WTC11 (cell line): Measurements from ENCODE around the gene TAF7L. TPM values are rescaled to one million over a fixed set of nuclear protein-coding genes. Genes with fewer than 3 reads are reported as not detected.

Experiments used
- ATAC-seq: fragments of 200-7000 bp; cut with Tn5 transposase; 2 replicates; pipeline ENCODE4 v1.10.0; 2021; ENCODE audit warnings: mild to moderate bottlenecking, moderate library complexity
- CTCF ChIA-PET: fragments of 300-600 bp; sonication (Branson Sonifier 250); formaldehyde crosslinking; loops from one replicate; lab custom pipeline; 2021; ENCODE audit warnings: antibody characterized with exemption; lab: Charles Lee
- POLR2A ChIA-PET: fragments of 350-600 bp; sonication (Branson Sonifier 250); formaldehyde crosslinking; loops from one replicate; lab custom pipeline; 2021; ENCODE audit warnings: antibody characterized with exemption; lab: Charles Lee
- DNase-seq: peaks from one replicate; pipeline ENCODE4 v3.0.0; 2021; ENCODE audit warnings: low spot score
- H3K27ac Mint-ChIP-seq: 2 replicates; pipeline ENCODE4 v1.8.0; 2021; ENCODE audit warnings: mixed read lengths
- H3K27me3 Mint-ChIP-seq: 2 replicates; pipeline ENCODE4 v1.8.0; 2021; ENCODE audit warnings: low read depth, mild to moderate bottlenecking, moderate library complexity, mixed read lengths
- H3K36me3 Mint-ChIP-seq: 2 replicates; pipeline ENCODE4 v1.8.0; 2021; ENCODE audit warnings: mixed read lengths
- H3K4me1 Mint-ChIP-seq: 2 replicates; pipeline ENCODE4 v1.8.0; 2022; ENCODE audit warnings: mixed read lengths
- H3K4me3 Mint-ChIP-seq: 2 replicates; pipeline ENCODE4 v1.8.0; 2021; ENCODE audit warnings: mild to moderate bottlenecking, moderate library complexity, mixed read lengths
- H3K9me3 Mint-ChIP-seq: 2 replicates; pipeline ENCODE4 v1.8.0; 2021; ENCODE audit warnings: mixed read lengths
- CBFB ChIP-seq: sonication (generic); formaldehyde crosslinking; IDR thresholded peaks from 2 replicates; pipeline ENCODE4 v1.8.1; 2022; ENCODE audit warnings: mild to moderate bottlenecking, low read depth, missing genetic modification reagents
- CREM ChIP-seq: sonication (generic); formaldehyde crosslinking; IDR thresholded peaks from 2 replicates; pipeline ENCODE4 v1.8.1; 2022; ENCODE audit warnings: mild to moderate bottlenecking, missing genetic modification reagents, moderate library complexity
- ELF4 ChIP-seq: sonication (generic); formaldehyde crosslinking; IDR thresholded peaks from 2 replicates; pipeline ENCODE4 v1.8.1; 2022; ENCODE audit warnings: low read depth, mild to moderate bottlenecking, moderate library complexity, missing genetic modification reagents
- ESRRA ChIP-seq: sonication (generic); formaldehyde crosslinking; IDR thresholded peaks from 2 replicates; pipeline ENCODE4 v1.8.1; 2022; ENCODE audit warnings: mild to moderate bottlenecking, missing genetic modification reagents, borderline replicate concordance
- GRHL2 ChIP-seq: fragments of 250-450 bp; sonication (Bioruptor Pico); IDR thresholded peaks from 2 replicates; pipeline ENCODE4 v1.8.0; 2022; ENCODE audit warnings: mild to moderate bottlenecking, moderate library complexity; ENCODE audit not compliant: insufficient replicate concordance, severe bottlenecking
- IRF2 ChIP-seq: sonication (generic); formaldehyde crosslinking; IDR thresholded peaks from 2 replicates; pipeline ENCODE4 v1.8.0; 2022; ENCODE audit warnings: low read depth, missing genetic modification reagents, borderline replicate concordance
- MXD4 ChIP-seq: fragments of 250-450 bp; sonication (Bioruptor Pico); IDR thresholded peaks from 2 replicates; pipeline ENCODE4 v1.8.0; 2021; ENCODE audit warnings: mild to moderate bottlenecking, moderate library complexity, borderline replicate concordance
- RELA ChIP-seq: sonication (generic); formaldehyde crosslinking; IDR thresholded peaks from 2 replicates; pipeline ENCODE4 v1.8.1; 2022; ENCODE audit warnings: missing genetic modification reagents, mild to moderate bottlenecking, borderline replicate concordance
- SOX15 ChIP-seq: fragments of 250-450 bp; sonication (Bioruptor Pico); IDR thresholded peaks from 2 replicates; pipeline ENCODE4 v1.9.0; 2021; ENCODE audit warnings: mild to moderate bottlenecking
- ZBTB21 ChIP-seq: sonication (generic); formaldehyde crosslinking; IDR thresholded peaks from 2 replicates; pipeline ENCODE4 v1.8.1; 2023; ENCODE audit warnings: mild to moderate bottlenecking, missing genetic modification reagents, borderline replicate concordance
- ZNF219 ChIP-seq: sonication (generic); formaldehyde crosslinking; IDR thresholded peaks from 2 replicates; pipeline ENCODE4 v1.8.0; 2023; ENCODE audit warnings: missing genetic modification reagents, mild to moderate bottlenecking, borderline replicate concordance
- ZNF232 ChIP-seq: sonication (generic); formaldehyde crosslinking; IDR thresholded peaks from 2 replicates; pipeline ENCODE4 v1.8.0; 2022; ENCODE audit warnings: mild to moderate bottlenecking, missing genetic modification reagents
- total RNA-seq: library from RNA; stranded (reverse); gene quantifications from 3 replicates; pipeline ENCODE4 v1.2.3, GENCODE V29; 2021
- TF ChIP-seq, protein P1 (sequence below): sonication (generic); formaldehyde crosslinking; IDR thresholded peaks from 2 replicates; pipeline ENCODE4 v1.8.0; 2022; ENCODE audit warnings: mild to moderate bottlenecking, missing genetic modification reagents
- TF ChIP-seq, protein P2 (sequence below): fragments of 250-450 bp; sonication (Bioruptor Pico); IDR thresholded peaks from 2 replicates; pipeline ENCODE4 v1.9.0; 2021; ENCODE audit warnings: mild to moderate bottlenecking, borderline replicate concordance
- TF ChIP-seq, protein P3 (sequence below): fragments of 250-450 bp; sonication (Bioruptor Pico); conservative IDR thresholded peaks from 2 replicates; pipeline ENCODE4 v1.9.0; 2021; ENCODE audit warnings: mild to moderate bottlenecking
- TF ChIP-seq, protein P4 (sequence below): sonication (generic); formaldehyde crosslinking; IDR thresholded peaks from 2 replicates; pipeline ENCODE4 v1.8.1; 2022; ENCODE audit warnings: mild to moderate bottlenecking, missing genetic modification reagents, moderate library complexity, borderline replicate concordance
- TF ChIP-seq, protein P5 (sequence below): sonication (generic); formaldehyde crosslinking; IDR thresholded peaks from 2 replicates; pipeline ENCODE4 v1.8.1; 2022; ENCODE audit warnings: mild to moderate bottlenecking, moderate library complexity, missing genetic modification reagents
- TF ChIP-seq, protein P6 (sequence below): sonication (generic); formaldehyde crosslinking; IDR thresholded peaks from 2 replicates; pipeline ENCODE4 v1.8.1; 2022; ENCODE audit warnings: low read depth, missing genetic modification reagents, borderline replicate concordance
- TF ChIP-seq, protein P7 (sequence below): sonication (generic); formaldehyde crosslinking; IDR thresholded peaks from 2 replicates; pipeline ENCODE4 v1.8.1; 2023; ENCODE audit warnings: mild to moderate bottlenecking, missing genetic modification reagents
- TF ChIP-seq, protein P8 (sequence below): sonication (generic); formaldehyde crosslinking; conservative IDR thresholded peaks from 2 replicates; pipeline ENCODE4 v1.8.1; 2022; ENCODE audit warnings: mild to moderate bottlenecking, missing genetic modification reagents

TAF7L gene
- total RNA-seq, 1 experiment from 2014 or later, result 0.17 TPM

DNA sequence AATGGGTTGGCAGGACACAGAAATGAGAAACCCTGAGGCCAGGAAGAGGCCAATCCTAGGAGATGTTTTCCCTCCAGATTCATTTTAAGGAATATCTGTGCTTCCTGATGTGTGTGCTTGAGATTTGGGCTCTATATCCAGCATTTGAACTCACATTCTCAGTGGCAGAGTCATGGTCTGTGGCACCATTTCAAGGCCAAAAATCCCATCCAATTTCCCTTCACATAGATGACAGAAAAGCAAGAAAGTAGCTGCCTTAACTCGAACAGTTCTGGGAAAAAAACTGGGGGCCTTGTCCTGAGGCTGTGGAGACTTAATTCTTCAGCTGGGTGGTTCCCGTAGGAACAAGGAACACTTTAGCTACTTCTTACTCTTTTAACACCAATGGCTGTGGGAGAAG lies 27.4 kb downstream of the TAF7L start (continued):
- no peak for TF ChIP-seq ESRRA (CRISPR knock-in tag)

DNA sequence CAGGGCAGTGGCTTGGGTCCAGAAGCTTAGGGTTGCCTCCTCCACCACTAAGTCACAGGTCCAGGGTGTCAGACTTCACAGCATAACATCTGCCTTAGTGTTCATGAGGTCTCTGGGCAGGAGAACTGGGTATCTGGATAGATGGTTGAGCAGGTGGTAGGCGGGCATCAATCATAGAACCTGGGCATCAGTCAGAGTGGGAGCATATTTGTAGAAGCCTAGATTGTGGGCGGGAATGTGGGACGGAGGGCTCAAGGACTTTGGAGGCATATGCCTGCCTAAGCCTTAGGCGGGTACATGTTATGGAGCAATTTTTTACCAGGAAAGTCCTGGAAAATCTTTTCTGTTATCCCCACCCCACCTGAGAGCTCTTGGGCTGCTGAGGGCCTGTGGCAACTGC lies 28.5 kb downstream of the TAF7L start:
- TF ChIP-seq, protein P1, sequence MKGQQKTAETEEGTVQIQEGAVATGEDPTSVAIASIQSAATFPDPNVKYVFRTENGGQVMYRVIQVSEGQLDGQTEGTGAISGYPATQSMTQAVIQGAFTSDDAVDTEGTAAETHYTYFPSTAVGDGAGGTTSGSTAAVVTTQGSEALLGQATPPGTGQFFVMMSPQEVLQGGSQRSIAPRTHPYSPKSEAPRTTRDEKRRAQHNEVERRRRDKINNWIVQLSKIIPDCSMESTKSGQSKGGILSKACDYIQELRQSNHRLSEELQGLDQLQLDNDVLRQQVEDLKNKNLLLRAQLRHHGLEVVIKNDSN (CRISPR knock-in tag), result no peak
- TF ChIP-seq, protein P2, sequence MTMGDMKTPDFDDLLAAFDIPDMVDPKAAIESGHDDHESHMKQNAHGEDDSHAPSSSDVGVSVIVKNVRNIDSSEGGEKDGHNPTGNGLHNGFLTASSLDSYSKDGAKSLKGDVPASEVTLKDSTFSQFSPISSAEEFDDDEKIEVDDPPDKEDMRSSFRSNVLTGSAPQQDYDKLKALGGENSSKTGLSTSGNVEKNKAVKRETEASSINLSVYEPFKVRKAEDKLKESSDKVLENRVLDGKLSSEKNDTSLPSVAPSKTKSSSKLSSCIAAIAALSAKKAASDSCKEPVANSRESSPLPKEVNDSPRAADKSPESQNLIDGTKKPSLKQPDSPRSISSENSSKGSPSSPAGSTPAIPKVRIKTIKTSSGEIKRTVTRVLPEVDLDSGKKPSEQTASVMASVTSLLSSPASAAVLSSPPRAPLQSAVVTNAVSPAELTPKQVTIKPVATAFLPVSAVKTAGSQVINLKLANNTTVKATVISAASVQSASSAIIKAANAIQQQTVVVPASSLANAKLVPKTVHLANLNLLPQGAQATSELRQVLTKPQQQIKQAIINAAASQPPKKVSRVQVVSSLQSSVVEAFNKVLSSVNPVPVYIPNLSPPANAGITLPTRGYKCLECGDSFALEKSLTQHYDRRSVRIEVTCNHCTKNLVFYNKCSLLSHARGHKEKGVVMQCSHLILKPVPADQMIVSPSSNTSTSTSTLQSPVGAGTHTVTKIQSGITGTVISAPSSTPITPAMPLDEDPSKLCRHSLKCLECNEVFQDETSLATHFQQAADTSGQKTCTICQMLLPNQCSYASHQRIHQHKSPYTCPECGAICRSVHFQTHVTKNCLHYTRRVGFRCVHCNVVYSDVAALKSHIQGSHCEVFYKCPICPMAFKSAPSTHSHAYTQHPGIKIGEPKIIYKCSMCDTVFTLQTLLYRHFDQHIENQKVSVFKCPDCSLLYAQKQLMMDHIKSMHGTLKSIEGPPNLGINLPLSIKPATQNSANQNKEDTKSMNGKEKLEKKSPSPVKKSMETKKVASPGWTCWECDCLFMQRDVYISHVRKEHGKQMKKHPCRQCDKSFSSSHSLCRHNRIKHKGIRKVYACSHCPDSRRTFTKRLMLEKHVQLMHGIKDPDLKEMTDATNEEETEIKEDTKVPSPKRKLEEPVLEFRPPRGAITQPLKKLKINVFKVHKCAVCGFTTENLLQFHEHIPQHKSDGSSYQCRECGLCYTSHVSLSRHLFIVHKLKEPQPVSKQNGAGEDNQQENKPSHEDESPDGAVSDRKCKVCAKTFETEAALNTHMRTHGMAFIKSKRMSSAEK (CRISPR knock-in tag), result no peak
- TF ChIP-seq CBFB (CRISPR knock-in tag), result no peak
- TF ChIP-seq, protein P3, sequence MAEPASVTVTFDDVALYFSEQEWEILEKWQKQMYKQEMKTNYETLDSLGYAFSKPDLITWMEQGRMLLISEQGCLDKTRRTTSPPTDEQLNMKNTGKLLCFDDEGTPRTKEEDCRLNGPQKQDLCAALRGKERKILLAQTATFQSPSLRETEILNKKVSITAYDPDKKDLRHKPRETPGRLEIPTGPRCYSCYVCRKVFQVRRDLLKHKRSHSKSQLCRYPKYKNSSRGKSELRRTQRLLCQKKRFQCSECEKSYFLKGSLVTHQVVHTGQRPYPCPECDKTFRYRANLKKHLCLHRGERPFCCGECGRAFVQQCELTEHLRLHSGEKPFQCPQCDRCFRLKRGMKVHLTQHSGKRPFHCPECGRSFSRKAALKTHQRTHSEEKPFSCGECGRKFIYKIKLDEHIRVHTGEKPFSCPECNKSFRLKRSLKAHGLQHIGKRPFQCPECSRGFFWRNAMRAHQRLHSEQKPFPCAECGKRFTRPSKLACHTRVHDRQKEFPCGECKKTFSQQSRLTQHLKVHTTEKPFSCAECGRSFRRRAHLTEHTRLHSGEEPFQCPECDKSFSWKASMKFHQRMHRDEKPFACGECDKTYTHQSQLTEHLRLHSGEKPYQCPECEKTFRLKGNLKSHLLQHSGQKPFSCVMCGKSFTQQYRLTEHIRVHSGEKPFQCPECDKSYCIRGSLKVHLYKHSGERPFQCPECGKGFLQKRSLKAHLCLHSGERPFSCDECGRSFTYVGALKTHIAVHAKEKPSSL (CRISPR knock-in tag), result no peak
- no peak for TF ChIP-seq SOX15 (CRISPR knock-in tag)
- ChIA-PET CTCF (no interaction called here), POLR2A (no interaction called here)
- H3K4me3 Mint-ChIP-seq, result no peak overlapping the region
- no peaks in the 10 kb centered on the region for H3K36me3 Mint-ChIP-seq
- no peaks in the 10 kb centered on the region for H3K9me3 Mint-ChIP-seq
- H3K27ac Mint-ChIP-seq, result no peak overlapping the region
- no peak for DNase-seq
- peaks cover 6% of the 10 kb centered on the region; the same call in 1 of the 2 replicates for H3K4me1 Mint-ChIP-seq
- H3K27me3 Mint-ChIP-seq, result no peaks in the 10 kb centered on the region; the same call in 1 of the 2 replicates
- ATAC-seq, result no peak

DNA sequence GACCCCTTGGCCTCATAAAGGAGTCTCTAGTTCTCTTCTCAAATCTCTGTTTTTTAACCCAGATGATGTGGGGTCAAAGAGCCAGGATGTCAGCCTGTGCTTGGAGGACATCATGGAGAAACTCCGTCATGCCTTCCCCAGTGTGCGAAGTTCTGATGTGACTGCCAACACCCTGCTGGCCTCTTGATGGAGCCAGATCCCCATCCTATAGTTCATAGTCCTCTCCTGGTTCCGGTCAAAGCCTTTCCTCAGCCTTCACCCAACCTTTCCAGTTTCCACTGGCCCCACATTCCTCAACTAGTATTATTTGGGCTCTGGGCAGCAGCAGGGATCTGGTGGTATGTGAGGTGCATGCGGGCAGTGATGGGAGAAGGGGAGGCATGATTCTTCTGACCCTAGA lies 30.7 kb downstream of the TAF7L start:
- Mint-ChIP-seq H3K4me3 (no peak overlapping the region), H3K36me3 (no peaks in the 10 kb centered on the region), H3K27ac (no peak overlapping the region), H3K9me3 (no peaks in the 10 kb centered on the region), H3K27me3 (no peaks in the 10 kb centered on the region; the same call in 1 of the 2 replicates), H3K4me1 (peaks cover 7% of the 10 kb centered on the region; the same call in 1 of the 2 replicates)
- DNase-seq, result peak; percentile 21
- TF ChIP-seq MXD4 (CRISPR knock-in tag) (no peak), IRF2 (CRISPR knock-in tag) (no peak), ZBTB21 (CRISPR knock-in tag) (no peak), ZNF219 (no peak), ELF4 (CRISPR knock-in tag) (no peak), RELA (CRISPR knock-in tag) (no peak), GRHL2 (CRISPR knock-in tag) (no peak), ZNF232 (CRISPR knock-in tag) (no peak), CREM (CRISPR knock-in tag) (no peak)
- TF ChIP-seq, protein P4, sequence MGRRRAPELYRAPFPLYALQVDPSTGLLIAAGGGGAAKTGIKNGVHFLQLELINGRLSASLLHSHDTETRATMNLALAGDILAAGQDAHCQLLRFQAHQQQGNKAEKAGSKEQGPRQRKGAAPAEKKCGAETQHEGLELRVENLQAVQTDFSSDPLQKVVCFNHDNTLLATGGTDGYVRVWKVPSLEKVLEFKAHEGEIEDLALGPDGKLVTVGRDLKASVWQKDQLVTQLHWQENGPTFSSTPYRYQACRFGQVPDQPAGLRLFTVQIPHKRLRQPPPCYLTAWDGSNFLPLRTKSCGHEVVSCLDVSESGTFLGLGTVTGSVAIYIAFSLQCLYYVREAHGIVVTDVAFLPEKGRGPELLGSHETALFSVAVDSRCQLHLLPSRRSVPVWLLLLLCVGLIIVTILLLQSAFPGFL, result no peak
- TF ChIP-seq, protein P5, sequence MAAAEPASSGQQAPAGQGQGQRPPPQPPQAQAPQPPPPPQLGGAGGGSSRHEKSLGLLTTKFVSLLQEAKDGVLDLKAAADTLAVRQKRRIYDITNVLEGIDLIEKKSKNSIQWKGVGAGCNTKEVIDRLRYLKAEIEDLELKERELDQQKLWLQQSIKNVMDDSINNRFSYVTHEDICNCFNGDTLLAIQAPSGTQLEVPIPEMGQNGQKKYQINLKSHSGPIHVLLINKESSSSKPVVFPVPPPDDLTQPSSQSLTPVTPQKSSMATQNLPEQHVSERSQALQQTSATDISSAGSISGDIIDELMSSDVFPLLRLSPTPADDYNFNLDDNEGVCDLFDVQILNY (CRISPR knock-in tag), result no peak
- TF ChIP-seq, protein P6, sequence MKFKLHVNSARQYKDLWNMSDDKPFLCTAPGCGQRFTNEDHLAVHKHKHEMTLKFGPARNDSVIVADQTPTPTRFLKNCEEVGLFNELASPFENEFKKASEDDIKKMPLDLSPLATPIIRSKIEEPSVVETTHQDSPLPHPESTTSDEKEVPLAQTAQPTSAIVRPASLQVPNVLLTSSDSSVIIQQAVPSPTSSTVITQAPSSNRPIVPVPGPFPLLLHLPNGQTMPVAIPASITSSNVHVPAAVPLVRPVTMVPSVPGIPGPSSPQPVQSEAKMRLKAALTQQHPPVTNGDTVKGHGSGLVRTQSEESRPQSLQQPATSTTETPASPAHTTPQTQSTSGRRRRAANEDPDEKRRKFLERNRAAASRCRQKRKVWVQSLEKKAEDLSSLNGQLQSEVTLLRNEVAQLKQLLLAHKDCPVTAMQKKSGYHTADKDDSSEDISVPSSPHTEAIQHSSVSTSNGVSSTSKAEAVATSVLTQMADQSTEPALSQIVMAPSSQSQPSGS (CRISPR knock-in tag), result no peak
- TF ChIP-seq, protein P7, sequence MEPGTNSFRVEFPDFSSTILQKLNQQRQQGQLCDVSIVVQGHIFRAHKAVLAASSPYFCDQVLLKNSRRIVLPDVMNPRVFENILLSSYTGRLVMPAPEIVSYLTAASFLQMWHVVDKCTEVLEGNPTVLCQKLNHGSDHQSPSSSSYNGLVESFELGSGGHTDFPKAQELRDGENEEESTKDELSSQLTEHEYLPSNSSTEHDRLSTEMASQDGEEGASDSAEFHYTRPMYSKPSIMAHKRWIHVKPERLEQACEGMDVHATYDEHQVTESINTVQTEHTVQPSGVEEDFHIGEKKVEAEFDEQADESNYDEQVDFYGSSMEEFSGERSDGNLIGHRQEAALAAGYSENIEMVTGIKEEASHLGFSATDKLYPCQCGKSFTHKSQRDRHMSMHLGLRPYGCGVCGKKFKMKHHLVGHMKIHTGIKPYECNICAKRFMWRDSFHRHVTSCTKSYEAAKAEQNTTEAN (CRISPR knock-in tag), result no peak
- TF ChIP-seq, protein P8, sequence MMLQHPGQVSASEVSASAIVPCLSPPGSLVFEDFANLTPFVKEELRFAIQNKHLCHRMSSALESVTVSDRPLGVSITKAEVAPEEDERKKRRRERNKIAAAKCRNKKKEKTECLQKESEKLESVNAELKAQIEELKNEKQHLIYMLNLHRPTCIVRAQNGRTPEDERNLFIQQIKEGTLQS, result no peak
- ATAC-seq, result peak; percentile 91
- POLR2A ChIA-PET, result no interaction called here
- CTCF ChIA-PET, result interaction anchor here (1.0 kb wide), 1 partner anchor 41 kb away, joined by 3 read pairs; no protein-coding TSS in a partner anchor
